Keratinocyte (primary cell): Measurements from ENCODE around the gene ALX4.

Source experiments
- EZH2 ChIP-seq: IDR thresholded peaks from one replicate; pipeline ENCODE4 v1.6.1; 2012; ENCODE audit warnings: inconsistent platforms, mild to moderate bottlenecking, low read length, moderate library complexity
- TF ChIP-seq, protein P1 (sequence below), 3 experiments: IDR thresholded peaks in 1 of 3; conservative IDR thresholded peaks in 1 of 3; optimal IDR thresholded peaks in 1 of 3; 2 replicates in 2 of 3; 3 replicates in 1 of 3; pipeline versions ENCODE3 to v1.5.1; 2011; ENCODE audit warnings: low read length in 3 of 3, mild to moderate bottlenecking in 3 of 3, moderate library complexity in 2 of 3, control low read depth in 1 of 3, inconsistent platforms in 1 of 3; ENCODE audit not compliant: insufficient read depth in 2 of 3; ENCODE audit errors: extremely low read depth in 1 of 3

DNA sequence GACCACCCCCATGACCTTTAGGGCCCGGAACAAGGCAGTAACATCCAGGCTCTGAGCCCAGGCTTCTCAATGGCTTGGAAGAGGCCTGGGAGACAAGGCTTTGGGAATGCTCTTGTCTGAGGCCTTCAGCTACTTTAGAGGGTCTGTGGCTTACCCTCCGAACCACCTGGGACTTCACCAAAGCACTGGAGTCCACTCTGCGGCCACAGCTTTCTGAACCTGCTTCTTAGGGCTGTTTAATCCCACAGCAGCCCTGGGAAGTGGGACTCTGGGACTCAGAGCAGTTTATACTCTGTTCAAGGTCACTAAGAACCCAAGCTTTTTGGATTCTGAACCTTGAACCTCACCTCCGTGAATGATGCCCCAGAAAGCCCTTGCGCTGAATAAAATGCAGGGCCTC is 30.7 kb upstream of the ALX4 start:
- TF ChIP-seq, protein P1, sequence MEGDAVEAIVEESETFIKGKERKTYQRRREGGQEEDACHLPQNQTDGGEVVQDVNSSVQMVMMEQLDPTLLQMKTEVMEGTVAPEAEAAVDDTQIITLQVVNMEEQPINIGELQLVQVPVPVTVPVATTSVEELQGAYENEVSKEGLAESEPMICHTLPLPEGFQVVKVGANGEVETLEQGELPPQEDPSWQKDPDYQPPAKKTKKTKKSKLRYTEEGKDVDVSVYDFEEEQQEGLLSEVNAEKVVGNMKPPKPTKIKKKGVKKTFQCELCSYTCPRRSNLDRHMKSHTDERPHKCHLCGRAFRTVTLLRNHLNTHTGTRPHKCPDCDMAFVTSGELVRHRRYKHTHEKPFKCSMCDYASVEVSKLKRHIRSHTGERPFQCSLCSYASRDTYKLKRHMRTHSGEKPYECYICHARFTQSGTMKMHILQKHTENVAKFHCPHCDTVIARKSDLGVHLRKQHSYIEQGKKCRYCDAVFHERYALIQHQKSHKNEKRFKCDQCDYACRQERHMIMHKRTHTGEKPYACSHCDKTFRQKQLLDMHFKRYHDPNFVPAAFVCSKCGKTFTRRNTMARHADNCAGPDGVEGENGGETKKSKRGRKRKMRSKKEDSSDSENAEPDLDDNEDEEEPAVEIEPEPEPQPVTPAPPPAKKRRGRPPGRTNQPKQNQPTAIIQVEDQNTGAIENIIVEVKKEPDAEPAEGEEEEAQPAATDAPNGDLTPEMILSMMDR (optimal IDR thresholded peaks at IDR 0.05 in 1 of 3, IDR thresholded peaks at IDR 0.05 in 1 of 3, conservative IDR thresholded peaks at IDR 0.05 in 1 of 3; ENCODE audit: extremely low read depth in 1 of 3, insufficient read depth in 2 of 3, low read length in 3 of 3), result no peak
- no peak for TF ChIP-seq EZH2
